Frontal cortex (tissue), 4 donors: ENCODE data around the gene DPH5. TPM values are rescaled to one million over a fixed set of nuclear protein-coding genes. Genes with fewer than 3 reads are reported as not detected.
A peak's percentile ranks its signal among the peaks of the same experiment; 100 is the strongest.
"Not testable (repeated sequence)": the region's sequence is repeated elsewhere in the genome, so short reads cannot be mapped to it uniquely, and the experiment has no call there.

Source experiments
- DNase-seq, 2 donors: peaks; one replicate each; pipeline ENCODE4 v3.0.0; 2012; ENCODE audit warnings: low spot score in 2 of 2
- FAIRE-seq: peaks from 2 replicates; lab custom pipeline; 2012; peaks lifted over from hg19 to GRCh38; lab: Jason Lieb, UNC
- total RNA-seq: library from RNA; depleted of rRNA; stranded (reverse); fragments of >200 nt; gene quantifications from one replicate; pipeline ENCODE4 v1.2.3, GENCODE V29; 2014
- donor health status: control.
- donor health status: control.
- donor health status: control.

DPH5 gene
- total RNA-seq, 1 donor from 2014 or later = 40.8 TPM

DNA sequence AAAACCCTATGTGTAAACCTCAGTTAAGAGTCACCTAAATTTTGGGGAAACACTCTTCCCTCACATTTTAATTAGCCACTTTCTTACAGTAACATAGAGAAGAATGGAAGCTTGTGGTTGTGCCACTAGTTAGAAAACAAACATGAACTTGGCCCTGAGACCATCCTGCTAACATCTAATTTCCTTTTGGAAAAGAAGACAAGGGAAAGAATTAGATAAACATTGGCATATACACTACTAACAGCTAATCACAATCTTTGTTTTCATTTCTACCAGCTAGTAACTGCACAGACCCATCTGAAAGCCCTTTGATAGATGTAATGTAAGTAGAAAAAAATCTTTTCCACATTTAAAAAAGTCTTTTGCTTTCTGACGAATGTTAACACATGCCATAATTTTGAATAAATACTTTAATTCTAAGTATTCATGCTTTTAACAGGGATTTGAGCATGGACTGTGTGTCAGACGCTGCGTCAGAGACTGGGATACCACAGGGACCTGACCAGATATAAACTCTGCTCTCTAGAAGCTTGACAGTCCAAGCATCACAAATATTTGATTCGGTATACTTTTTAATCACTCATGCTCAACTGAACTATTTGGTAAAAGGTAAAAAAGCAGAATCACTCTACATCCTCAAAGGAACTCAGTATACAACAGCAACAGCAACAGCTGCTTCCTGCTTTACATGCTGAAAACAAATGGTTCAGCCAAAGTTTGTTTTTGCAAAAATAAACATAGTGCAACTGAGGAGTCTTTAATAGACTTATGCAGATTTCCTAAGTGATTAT, 30.2 kb downstream of the DPH5 start:
- DNase-seq (no peak), FAIRE-seq (no peak)

DNA sequence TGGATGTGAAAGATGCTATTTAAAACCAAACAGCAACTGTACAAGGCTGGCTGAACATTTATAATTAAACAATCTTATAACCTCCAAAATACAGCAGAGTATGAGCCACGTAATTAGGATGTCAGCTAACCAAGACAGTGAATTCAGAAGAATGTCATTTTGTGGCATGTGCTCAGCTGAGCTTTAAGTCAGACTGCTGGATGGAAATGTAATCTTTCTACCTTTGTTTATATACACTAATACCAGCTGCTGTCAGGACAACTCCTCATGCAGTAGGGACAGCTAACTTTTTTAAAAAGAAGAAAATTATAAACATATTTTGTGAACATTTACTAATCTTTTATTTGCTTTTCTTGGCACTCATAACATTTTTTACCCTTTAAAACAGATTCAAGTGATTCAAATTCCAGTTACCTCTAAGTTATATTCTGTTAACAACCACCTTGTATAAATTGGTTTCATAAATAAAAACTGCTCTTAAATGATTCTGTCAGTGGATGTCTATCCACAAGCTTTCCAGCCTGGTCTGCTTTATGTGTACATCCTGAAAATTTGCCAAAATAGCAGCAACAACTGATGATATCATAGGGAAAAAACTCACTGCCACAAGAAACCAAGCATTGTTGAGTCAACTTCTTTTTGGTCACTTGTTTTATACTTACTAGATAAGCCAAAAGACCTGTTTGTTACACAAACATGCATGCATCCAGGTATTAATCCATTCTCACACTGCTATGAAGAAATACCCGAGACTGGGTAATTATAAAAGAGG, 36.1 kb downstream of the DPH5 start:
- FAIRE-seq (no peak), DNase-seq (no peak)

DNA sequence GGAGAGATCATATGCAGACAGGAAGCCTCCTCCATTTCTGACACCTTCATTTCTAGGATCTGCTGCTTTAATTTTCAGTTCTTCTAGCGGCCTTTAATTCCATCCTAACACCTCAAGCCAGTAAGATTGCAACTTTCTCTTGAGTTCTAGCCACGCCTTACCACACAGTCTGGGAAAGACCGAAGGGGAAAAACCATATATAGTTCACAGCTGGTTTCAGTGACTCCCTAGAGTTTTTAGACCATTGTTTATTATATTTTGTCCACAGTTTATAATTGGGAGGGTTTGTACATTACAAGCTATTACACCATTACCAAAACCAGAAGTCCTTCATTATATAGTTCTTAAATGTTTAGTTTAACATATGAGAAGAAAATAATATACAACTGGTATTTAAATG, 37.5 kb downstream of the DPH5 start:
- FAIRE-seq (no peak), DNase-seq (no peak)

DNA sequence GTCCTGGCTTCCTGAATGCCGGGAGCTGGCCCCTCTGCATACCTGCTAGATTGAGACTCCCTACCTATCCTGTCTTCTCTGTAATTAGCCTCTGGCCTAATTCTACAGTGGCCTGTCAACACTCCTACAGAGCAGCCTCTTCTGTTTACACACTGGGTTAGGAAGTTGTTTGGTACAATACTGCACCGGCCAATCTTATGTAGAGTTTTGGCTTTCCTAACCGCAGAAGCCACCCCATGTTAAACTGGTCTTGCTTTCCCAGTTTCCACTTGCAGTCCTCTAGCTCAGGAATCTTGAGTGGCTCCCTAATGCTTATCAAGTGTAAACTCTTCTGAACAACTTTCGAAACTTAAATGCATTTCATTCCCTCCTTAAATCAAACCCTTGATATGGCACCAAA, 42.8 kb downstream of the DPH5 start:
- DNase-seq = no peak
- no peak for FAIRE-seq

DNA sequence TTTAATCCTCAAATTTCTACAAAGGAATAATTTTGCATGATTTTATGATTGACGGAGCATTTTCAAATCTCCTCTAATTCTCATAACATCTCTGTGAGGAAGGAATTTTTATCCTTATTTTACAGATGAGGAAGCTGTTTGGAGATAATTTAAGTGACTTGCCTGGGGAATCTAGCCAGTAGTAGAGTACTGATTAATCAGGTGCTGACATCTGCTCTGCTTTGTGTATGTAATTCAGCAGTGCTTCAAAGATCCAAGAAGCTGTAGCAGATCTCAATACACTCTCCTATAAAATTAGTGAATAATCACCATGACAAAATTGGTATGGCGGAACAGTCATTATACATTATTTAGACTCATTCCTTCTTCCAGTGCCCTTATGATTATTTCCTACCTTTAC, 46.0 kb downstream of the DPH5 start:
- DNase-seq = no peak
- FAIRE-seq = no peak

DNA sequence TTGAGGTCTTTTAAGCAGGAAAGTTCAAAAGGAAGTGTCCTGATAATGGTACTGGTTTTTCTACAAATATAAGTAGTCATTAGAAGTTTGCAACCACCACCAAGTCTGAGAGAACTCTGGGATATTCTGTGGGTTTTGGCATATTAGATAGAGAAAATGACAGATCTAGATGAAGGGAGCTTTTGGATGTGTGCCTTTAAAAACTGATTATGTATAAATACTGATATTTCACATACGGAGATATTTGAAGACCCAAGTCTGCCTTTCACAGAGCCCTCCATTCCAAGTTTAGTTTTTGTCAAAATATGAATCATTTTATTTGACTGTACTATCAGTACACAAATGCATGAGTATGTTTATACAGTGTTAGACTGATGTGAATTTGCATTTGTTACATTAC, 48.6 kb downstream of the DPH5 start:
- FAIRE-seq (no peak), DNase-seq (no peak)

DNA sequence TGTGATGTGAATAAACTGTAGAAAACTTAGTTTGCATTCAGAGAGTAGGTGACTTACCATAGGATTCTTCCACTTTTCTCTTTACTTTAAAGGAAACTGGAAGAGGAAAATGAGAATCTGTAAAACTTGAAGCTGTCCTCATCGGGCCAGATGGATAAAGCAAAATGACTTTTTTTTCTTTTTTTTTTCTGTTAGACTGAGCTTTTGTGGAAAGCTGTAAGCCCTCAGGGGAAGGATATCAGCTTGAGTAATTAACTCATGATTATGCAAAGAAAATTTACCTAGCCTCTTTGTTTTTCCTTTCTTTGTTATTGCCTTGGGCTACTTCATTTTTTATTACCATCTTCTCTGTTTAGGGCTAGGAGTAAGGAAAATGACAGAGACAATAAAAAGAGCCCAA, 53.4 kb downstream of the DPH5 start:
- DNase-seq = no peak
- no peak for FAIRE-seq

DNA sequence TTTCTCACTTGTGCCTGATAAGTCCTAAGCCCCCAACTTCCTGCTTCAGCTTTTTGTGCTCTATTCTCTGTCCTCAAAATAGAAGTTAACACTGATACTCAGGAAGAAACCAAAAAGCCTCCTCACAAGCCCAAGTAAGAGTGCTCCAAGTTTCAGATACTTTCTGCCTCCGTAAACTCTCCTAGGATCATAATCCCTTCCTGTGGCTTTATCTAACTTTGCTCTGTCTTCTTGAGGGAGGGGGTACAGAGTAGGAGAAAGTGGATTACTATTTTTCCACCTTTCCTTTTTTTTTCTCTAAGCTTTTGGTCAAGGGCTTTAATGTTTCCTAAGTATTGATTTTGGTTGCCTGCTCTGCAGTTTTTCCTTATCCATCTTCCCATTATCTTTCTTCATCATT, 54.6 kb downstream of the DPH5 start:
- FAIRE-seq (no peak), DNase-seq (no peak)

DNA sequence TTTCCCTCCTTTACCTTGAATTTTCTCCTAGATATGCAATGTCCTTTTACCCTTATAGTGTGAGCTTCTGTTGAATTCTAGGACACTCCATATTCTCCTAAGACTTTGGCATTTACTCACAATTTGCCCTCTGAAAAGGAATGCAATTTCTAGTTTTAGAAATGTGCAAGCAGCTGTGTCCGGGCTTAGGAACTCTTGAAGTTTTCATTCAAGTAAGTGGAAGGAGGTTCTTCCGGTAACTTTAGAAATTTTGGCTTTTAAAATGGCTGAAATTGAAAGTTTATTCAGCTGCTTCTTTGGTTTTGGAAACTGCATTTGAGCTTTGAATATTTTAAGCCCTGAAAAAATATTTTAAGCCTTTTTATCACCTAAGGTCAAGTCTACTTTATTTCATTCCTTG, 56.3 kb downstream of the DPH5 start:
- FAIRE-seq = no peak
- DNase-seq = no peak

DNA sequence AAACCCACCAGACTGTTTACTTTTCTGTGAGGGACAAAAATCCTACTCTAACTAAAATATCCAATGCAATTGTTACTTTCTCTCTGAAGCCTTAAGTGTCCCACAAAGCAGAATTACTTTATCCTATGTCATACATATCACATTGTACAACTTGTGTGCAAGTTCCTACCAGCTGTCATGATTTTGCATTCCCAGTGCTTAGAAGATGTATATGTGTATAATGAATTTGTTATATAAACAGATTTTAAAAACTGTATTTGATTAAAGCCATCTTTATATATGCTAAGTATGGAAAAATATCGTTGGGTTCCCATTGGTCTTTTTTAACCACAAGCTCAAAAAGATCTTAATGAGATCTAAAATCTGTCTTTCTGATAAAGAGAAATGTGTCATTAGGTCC, 57.0 kb downstream of the DPH5 start:
- FAIRE-seq = no peak
- DNase-seq = no peak

DNA sequence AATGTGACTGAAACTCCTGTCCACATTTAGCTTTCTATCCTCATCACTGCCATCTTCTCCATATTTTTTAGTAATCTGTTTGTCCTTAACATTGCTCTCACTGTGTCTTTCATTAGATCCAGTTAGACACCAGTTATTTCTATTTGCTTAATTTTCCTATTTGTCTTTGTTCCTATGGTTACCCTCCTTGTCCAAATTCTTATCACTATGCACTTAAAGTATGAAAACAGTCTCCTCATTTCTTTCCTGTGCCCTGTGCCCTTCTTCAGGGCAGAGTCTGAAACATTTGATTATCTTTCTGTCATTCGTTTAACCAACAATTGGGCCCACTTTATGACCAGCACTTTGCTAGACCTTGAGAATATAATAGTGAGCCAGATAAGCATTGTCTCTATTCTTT, 65.5 kb downstream of the DPH5 start:
- no peak for FAIRE-seq
- no peak for DNase-seq

DNA sequence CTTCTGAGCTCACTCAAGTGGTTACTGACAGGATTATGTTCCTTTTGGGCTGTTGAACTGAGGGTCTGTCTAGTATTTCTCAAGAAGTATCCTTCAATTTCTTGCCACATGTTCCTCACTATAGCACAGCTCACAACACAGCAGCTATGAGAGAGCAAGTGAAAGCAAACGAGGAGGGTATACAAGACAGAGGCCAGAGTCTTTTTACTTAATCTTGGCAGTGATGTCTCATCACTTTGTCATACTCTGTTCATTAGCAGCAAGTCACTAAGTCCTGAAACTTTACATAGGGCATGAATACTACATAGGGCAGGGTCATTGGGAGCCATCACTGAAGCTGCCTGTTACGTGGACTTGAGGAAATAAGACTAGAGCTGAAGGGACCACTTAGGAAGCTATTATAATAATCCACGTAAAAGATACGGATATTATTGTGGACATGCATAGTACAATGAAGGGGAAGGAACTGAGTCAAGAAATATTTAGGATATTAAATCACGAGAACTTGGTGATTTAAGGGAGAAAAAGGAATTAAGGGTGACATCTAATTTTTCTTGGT, 66.0 kb downstream of the DPH5 start:
- DNase-seq = no peak
- no peak for FAIRE-seq

DNA sequence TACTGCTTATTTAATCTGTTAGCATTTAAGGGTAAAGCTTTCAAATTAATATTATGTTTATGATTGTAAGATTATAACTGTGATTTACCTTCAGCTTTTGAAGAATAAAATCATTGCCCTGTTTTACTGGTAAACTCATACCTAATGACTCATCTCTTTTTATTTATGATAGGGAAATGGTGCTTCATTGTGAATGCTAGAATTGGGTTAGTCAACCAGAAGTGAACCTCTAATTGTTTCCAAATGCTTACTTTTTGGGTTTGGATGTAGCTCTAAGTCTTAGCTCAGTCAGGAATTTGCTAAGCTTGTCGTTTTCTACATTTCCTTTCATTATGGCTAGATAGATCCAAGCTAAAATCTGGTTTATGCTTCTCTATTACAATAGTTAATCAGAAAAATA, 70.3 kb downstream of the DPH5 start:
- peak in 1 of 2 donors; percentile 10 for DNase-seq
- FAIRE-seq = no peak

DNA sequence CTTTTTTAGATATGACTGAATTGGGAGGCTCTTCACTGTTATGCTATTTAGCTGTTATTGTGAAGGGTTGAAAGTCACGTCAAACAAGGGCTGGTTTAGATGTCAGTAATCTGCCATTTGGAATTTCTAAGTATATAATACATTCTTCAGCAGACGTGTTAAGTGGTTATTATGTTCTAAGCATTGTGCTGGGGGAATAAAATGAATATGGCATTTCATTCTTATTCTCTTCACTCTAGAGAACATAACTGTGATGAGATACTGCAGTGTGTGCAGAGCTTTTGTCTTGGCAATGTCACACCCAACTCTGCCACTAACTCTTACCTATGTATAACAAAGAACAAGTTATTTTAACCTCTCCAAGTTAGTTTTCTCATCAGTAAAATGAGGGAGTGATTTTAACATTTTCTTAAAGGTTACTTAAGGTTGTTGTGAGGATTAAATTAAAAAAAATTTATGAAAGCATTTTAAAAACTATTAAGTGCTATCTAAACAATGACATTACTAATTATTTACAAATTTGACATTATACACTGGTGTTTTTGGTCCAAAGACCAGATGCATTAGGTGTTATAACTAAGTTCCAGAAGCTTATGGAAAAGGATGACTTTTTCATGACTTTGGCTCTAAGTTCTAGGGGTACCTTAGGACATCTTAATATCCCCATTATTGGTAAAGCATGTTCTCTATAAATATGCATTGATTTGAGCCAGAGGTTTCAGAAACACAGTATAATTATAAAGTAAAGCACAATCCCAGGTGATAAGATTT, 71.4 kb downstream of the DPH5 start:
- DNase-seq (no peak), FAIRE-seq (no peak)

DNA sequence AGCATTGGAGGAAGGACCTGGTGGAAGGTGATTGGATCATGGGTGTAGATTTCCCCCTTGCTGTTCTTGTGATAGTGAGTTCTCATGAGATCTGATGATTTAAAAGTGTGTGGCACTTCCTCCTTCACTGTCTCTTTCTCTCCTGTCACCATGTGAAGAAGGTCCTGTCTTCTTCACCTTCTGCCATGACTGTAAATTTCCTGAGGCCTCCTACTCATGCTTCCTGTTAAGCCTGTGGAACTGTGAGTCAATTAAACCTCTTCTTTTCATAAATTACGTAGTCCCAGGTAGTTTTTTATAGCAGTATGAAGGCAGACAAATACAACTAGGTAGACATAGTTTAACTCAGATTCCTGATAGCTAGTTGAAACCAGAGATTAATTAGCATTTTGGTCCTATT, 72.6 kb downstream of the DPH5 start:
- not testable (repeated sequence) for DNase-seq, FAIRE-seq

DNA sequence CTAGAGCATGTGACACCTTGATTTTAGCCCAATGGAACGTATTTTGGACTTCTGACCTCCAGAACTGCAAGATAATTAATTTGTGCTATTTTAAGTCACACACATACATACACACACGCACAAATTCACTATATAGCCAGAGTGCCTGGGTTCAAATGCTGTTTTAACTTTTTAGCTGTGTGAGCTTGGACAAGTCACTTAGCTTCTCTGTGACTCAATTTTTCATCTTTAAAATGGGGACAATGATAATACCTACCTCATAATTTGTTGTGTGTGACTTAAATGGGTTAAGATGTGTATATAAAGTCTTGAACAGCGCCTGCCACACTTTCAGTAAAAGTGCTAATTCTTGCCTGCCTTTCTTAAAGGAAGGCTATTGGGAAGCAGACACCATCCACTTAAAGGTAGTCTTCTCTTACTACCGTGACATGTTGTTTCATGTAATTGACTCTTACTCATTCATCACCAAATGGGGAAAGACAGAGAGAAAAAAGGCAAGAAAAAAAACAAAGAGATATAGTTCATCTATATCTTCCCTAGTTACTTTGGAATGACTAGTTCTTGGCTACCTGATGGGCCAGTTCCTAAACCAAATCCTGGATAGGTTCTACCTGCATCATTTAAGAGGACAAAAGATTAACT, 73.4 kb downstream of the DPH5 start:
- FAIRE-seq = no peak

DNA sequence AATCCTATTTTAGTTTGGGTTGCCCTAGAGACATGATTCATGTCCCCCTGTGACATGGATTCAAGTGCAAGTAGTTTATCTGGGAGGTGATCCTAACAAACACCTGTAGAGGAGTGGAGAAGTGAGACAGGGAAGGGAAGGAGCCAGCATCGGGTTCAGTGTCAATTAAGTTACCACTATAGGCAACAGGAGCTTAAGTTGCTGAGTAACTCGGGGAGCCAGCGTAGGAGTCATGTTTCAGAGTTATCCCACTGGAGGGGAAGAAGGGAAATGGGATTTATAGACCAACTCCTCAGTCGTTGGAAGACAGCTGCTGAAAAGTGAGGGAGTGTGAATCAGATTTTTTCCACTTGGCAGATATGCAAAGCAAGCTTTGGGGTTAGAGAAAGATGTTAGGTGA, 74.8 kb downstream of the DPH5 start:
- FAIRE-seq = no peak
- DNase-seq = no peak

More for the DNA sequence above, 73.4 kb downstream of the DPH5 start:
- no peak for DNase-seq

DNA sequence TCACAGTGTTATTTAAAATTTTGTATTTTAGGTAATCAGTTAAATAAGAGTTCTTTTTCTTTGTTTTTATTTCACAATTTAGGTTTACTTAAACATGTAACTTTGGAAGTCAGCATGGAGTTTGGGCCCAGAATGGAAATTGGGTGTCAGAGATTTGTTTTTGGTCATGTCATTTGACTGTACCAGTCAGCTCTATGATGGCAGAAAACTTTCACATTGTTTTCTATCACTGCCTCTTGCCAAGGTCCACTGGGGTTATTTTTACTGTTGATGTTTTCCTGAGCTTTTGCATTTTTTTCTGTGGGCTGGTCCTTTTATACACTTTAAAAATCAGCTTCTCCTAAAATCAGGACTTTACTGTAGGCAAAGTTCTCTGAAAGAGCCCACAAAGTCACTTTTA, 75.2 kb downstream of the DPH5 start:
- FAIRE-seq = peak; percentile 26
- DNase-seq = no peak

DNA sequence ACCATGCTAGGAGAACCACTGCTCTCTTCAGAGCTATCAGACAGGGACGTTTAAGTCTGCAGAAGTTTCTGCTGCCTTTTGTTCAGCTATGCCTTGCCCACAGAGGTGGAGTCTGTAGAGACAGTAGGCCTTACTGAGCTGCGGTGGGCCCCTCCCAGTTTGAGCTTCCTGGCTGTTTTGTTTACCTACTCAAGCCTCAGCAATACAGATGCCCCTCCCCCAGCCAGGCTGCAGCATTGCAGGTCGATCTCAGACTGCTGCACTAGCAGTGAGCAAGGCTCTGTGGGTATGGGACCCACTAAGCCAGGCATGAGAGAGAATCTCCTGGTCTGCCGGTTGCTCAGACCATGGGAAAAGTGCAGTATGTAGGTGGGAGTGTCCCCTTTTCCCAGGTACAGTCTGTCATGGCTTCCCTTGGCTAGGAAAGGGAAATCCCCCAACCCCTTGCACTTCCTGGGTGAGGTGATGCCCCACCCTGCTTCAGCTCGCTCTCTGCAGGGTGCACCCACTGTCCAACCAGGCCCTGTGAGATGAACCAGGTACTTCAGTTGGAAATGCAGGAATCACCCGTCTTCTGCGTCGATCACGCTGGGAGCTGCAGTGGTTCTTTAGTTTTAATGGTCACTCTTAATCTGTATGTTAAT, 75.9 kb downstream of the DPH5 start:
- DNase-seq, FAIRE-seq: not testable (repeated sequence)
